HEK293 (cell line): ENCODE measurements around the gene ATP5F1D.

Experiments
- ELK4 ChIP-seq: IDR thresholded peaks from 2 replicates; pipeline ENCODE4 v1.6.1; 2011; ENCODE audit warnings: mild to moderate bottlenecking, low read depth, low read length, borderline replicate concordance
- GFI1B ChIP-seq: fragments of 450-650 bp; formaldehyde crosslinking; IDR thresholded peaks from 2 replicates; pipeline ENCODE4 v1.5.1; 2016; ENCODE audit warnings: missing biosample characterization, missing genetic modification characterization
- HOXA7 ChIP-seq: sonication (generic); formaldehyde crosslinking; IDR thresholded peaks from 2 replicates; pipeline ENCODE4 v1.8.1; 2022; ENCODE audit warnings: missing genetic modification reagents, borderline replicate concordance
- OSR2 ChIP-seq: fragments of 450-650 bp; formaldehyde crosslinking; IDR thresholded peaks from 2 replicates; pipeline ENCODE4 v1.5.1; 2016; ENCODE audit warnings: missing biosample characterization, missing genetic modification characterization
- PRDM6 ChIP-seq: fragments of 450-650 bp; formaldehyde crosslinking; IDR thresholded peaks from 2 replicates; pipeline ENCODE4 v1.5.1; 2017; ENCODE audit warnings: missing biosample characterization, missing genetic modification characterization
- REPIN1 ChIP-seq: fragments of 450-650 bp; formaldehyde crosslinking; IDR thresholded peaks from 2 replicates; pipeline ENCODE4 v1.5.1; 2017; ENCODE audit warnings: missing biosample characterization, missing genetic modification characterization, low read depth
- SALL2 ChIP-seq: fragments of 450-650 bp; formaldehyde crosslinking; IDR thresholded peaks from 2 replicates; pipeline ENCODE4 v1.5.0; 2017; ENCODE audit warnings: missing biosample characterization, mild to moderate bottlenecking, missing genetic modification characterization, borderline replicate concordance
- SCRT2 ChIP-seq: fragments of 450-650 bp; formaldehyde crosslinking; IDR thresholded peaks from 2 replicates; pipeline ENCODE4 v1.5.1; 2016; ENCODE audit warnings: missing biosample characterization, missing genetic modification characterization
- YY2 ChIP-seq: fragments of 450-650 bp; formaldehyde crosslinking; IDR thresholded peaks from 2 replicates; pipeline ENCODE4 v1.5.1; 2016; ENCODE audit warnings: missing biosample characterization, missing genetic modification characterization
- ZBTB11 ChIP-seq: fragments of 450-650 bp; formaldehyde crosslinking; conservative IDR thresholded peaks from 2 replicates; pipeline ENCODE4 v1.5.1; 2016; ENCODE audit warnings: low read depth, missing biosample characterization, missing genetic modification characterization
- ZBTB17 ChIP-seq: fragments of 450-650 bp; formaldehyde crosslinking; IDR thresholded peaks from 2 replicates; pipeline ENCODE4 v1.5.1; 2016; ENCODE audit warnings: missing biosample characterization, missing genetic modification characterization
- ZEB2 ChIP-seq: fragments of 450-650 bp; formaldehyde crosslinking; IDR thresholded peaks from 2 replicates; pipeline ENCODE4 v1.5.1; 2016; ENCODE audit warnings: missing biosample characterization, missing genetic modification characterization
- ZIC2 ChIP-seq: fragments of 450-650 bp; formaldehyde crosslinking; IDR thresholded peaks from 2 replicates; pipeline ENCODE4 v1.5.1; 2016; ENCODE audit warnings: missing biosample characterization, missing genetic modification characterization
- ZNF10 ChIP-seq: fragments of 450-650 bp; formaldehyde crosslinking; IDR thresholded peaks from 2 replicates; pipeline ENCODE4 v1.5.1; 2017; ENCODE audit warnings: missing biosample characterization, missing genetic modification characterization
- ZNF133 ChIP-seq: fragments of 450-650 bp; formaldehyde crosslinking; IDR thresholded peaks from 2 replicates; pipeline ENCODE4 v1.5.1; 2016; ENCODE audit warnings: missing biosample characterization, missing genetic modification characterization
- ZNF146 ChIP-seq: fragments of 450-650 bp; formaldehyde crosslinking; IDR thresholded peaks from 2 replicates; pipeline ENCODE4 v1.5.1; 2016; ENCODE audit warnings: missing biosample characterization, missing genetic modification characterization
- ZNF169 ChIP-seq: fragments of 450-650 bp; formaldehyde crosslinking; IDR thresholded peaks from 2 replicates; pipeline ENCODE4 v1.5.1; 2016; ENCODE audit warnings: missing biosample characterization, missing genetic modification characterization
- ZNF202 ChIP-seq: fragments of 450-650 bp; formaldehyde crosslinking; IDR thresholded peaks from 2 replicates; pipeline ENCODE4 v1.5.1; 2016; ENCODE audit warnings: missing biosample characterization, missing genetic modification characterization, borderline replicate concordance
- ZNF23 ChIP-seq: fragments of 450-650 bp; formaldehyde crosslinking; IDR thresholded peaks from 2 replicates; pipeline ENCODE4 v1.5.1; 2016; ENCODE audit warnings: missing biosample characterization, missing genetic modification characterization, borderline replicate concordance
- ZNF266 ChIP-seq: fragments of 450-650 bp; formaldehyde crosslinking; IDR thresholded peaks from 2 replicates; pipeline ENCODE4 v1.5.1; 2016; ENCODE audit warnings: missing biosample characterization, missing genetic modification characterization, low read depth
- ZNF274 ChIP-seq, 2 experiments: fragments of 200-500 bp in 1 of 2; fragments of 450-650 bp in 1 of 2; sonication (Bioruptor generic) in 1 of 2; formaldehyde crosslinking in 1 of 2; IDR thresholded peaks; 2 replicates each; pipeline versions ENCODE4 v1.5.1 to v1.6.1; 2014 to 2016; ENCODE audit warnings: borderline replicate concordance in 1 of 2, inconsistent platforms in 1 of 2, low read length in 1 of 2, missing biosample characterization in 1 of 2, missing genetic modification characterization in 1 of 2
- ZNF311 ChIP-seq: fragments of 450-650 bp; formaldehyde crosslinking; IDR thresholded peaks from 2 replicates; pipeline ENCODE4 v1.5.1; 2017; ENCODE audit warnings: missing biosample characterization, missing genetic modification characterization, borderline replicate concordance
- ZNF362 ChIP-seq: fragments of 450-650 bp; formaldehyde crosslinking; IDR thresholded peaks from 2 replicates; pipeline ENCODE4 v1.5.1; 2016; ENCODE audit warnings: missing biosample characterization, missing genetic modification characterization
- ZNF48 ChIP-seq: fragments of 450-650 bp; formaldehyde crosslinking; IDR thresholded peaks from 2 replicates; pipeline ENCODE4 v1.5.1; 2016; ENCODE audit warnings: missing biosample characterization, missing genetic modification characterization
- ZNF548 ChIP-seq: fragments of 450-650 bp; formaldehyde crosslinking; IDR thresholded peaks from 2 replicates; pipeline ENCODE4 v1.5.1; 2016; ENCODE audit warnings: missing biosample characterization, missing genetic modification characterization
- ZNF658 ChIP-seq: fragments of 450-650 bp; formaldehyde crosslinking; IDR thresholded peaks from 2 replicates; pipeline ENCODE4; 2016; ENCODE audit warnings: missing biosample characterization, missing genetic modification characterization
- ZNF677 ChIP-seq: fragments of 450-650 bp; IDR thresholded peaks from 2 replicates; pipeline ENCODE4 v1.5.0; 2018; ENCODE audit warnings: missing biosample characterization, mild to moderate bottlenecking, missing genetic modification characterization, moderate library complexity
- ZNF707 ChIP-seq: fragments of 450-650 bp; formaldehyde crosslinking; IDR thresholded peaks from 2 replicates; pipeline ENCODE4 v1.5.1; 2016; ENCODE audit warnings: missing biosample characterization, missing genetic modification characterization
- ZNF785 ChIP-seq: fragments of 450-650 bp; formaldehyde crosslinking; IDR thresholded peaks from 2 replicates; pipeline ENCODE4 v1.5.1; 2016; ENCODE audit warnings: missing biosample characterization, missing genetic modification characterization
- ZNF792 ChIP-seq: fragments of 450-650 bp; formaldehyde crosslinking; IDR thresholded peaks from 2 replicates; pipeline ENCODE4 v1.5.1; 2016; ENCODE audit warnings: missing biosample characterization, missing genetic modification characterization
- ZSCAN4 ChIP-seq: fragments of 450-650 bp; formaldehyde crosslinking; IDR thresholded peaks from 2 replicates; pipeline ENCODE4 v1.5.1; 2017; ENCODE audit warnings: missing biosample characterization, missing genetic modification characterization

Gene ATP5F1D

GRCh38 chr19:1239796-1240737 is 1.5 kb upstream of the ATP5F1D start (continued):
- no peak for TF ChIP-seq ZSCAN4
- TF ChIP-seq ZNF202: no peak
- TF ChIP-seq ZNF658 (tag by site-specific recombination): no peak
- TF ChIP-seq ZNF677: no peak
- no peak for TF ChIP-seq OSR2 (tag by site-specific recombination)
- no peak for TF ChIP-seq ZNF311 (tag by site-specific recombination)
- TF ChIP-seq SCRT2: no peak
- no peak for TF ChIP-seq ELK4
- no peak for TF ChIP-seq HOXA7 (CRISPR knock-in tag)
- TF ChIP-seq ZNF362 (tag by site-specific recombination): no peak
- TF ChIP-seq PRDM6 (tag by site-specific recombination): no peak
- no peak for TF ChIP-seq ZNF792 (tag by site-specific recombination)
- TF ChIP-seq GFI1B: no peak
- TF ChIP-seq ZBTB17 (tag by site-specific recombination): no peak; the same call in 1 of the 2 replicates
- TF ChIP-seq ZNF707 (tag by site-specific recombination): no peak
- TF ChIP-seq ZNF266 (tag by site-specific recombination): no peak
- TF ChIP-seq ZNF10 (tag by site-specific recombination): no peak; the same call in 1 of the 2 replicates
- no peak for TF ChIP-seq REPIN1 (tag by site-specific recombination)
- TF ChIP-seq ZNF274 (IDR thresholded peaks at IDR 0.05; ENCODE audit: low read length): no peak
- no peak for TF ChIP-seq ZNF274 (tag by site-specific recombination; IDR thresholded peaks at IDR 0.05; ENCODE audit: borderline replicate concordance)
- no peak for TF ChIP-seq ZNF48
- TF ChIP-seq YY2: no peak
- TF ChIP-seq ZNF133 (tag by site-specific recombination): no peak
- no peak for TF ChIP-seq ZNF548
- TF ChIP-seq ZNF785: no peak
- TF ChIP-seq ZEB2 (tag by site-specific recombination): peak; percentile 81
- no peak; the same call in 1 of the 2 replicates for TF ChIP-seq ZBTB11
- TF ChIP-seq ZNF146: no peak
- no peak for TF ChIP-seq ZNF169 (tag by site-specific recombination)
- TF ChIP-seq ZIC2: peak; percentile 75
- TF ChIP-seq ZNF23 (tag by site-specific recombination): no peak
- no peak for TF ChIP-seq SALL2 (tag by site-specific recombination)
